IPS-NIHi11 (cell line): ENCODE data around the gene NUDCD2.

ENCODE experiments used
- DNase-seq: peaks from one replicate; pipeline ENCODE4 v3.0.0; 2012; ENCODE audit warnings: mixed read lengths, low spot score

The NUDCD2 gene, protein sequence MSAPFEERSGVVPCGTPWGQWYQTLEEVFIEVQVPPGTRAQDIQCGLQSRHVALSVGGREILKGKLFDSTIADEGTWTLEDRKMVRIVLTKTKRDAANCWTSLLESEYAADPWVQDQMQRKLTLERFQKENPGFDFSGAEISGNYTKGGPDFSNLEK

DNA sequence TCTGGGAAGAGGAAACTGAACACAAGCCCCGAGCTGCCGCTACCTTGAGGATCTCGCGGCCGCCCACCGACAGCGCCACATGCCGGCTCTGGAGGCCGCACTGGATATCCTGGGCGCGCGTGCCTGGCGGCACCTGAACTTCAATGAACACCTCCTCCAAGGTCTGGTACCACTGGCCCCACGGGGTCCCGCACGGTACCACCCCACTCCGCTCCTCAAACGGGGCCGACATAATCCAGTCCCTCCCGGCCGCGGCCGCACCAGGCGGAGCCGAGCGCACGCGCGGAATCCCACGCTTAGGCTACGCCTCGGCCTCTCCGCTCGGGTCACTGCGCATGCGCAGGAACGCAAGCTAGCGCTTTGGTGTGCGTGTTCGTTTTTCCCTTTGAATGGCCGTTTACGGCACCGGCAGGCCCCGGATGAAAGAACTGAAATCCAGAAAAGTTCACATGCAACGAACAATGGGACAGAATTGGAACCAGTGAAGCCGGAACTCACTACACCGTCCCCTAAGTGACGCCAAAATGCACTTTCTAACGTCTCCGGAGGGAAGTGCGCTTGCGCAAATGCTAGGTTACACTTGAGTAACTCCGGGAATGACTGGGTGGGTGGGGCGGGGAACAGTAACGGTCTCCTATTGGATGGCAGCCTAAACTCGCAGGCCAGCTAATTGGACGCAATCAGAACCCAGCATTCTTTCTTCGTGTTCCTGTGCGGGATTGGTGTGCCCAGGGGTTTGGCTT, at the start of gene NUDCD2:
NUDCD2 (minus strand) TSS at position 284 of the 743 bp plus-strand sequence; CDS start at position 232, 52 bp downstream.
- peak; percentile 87 for DNase-seq

DNA sequence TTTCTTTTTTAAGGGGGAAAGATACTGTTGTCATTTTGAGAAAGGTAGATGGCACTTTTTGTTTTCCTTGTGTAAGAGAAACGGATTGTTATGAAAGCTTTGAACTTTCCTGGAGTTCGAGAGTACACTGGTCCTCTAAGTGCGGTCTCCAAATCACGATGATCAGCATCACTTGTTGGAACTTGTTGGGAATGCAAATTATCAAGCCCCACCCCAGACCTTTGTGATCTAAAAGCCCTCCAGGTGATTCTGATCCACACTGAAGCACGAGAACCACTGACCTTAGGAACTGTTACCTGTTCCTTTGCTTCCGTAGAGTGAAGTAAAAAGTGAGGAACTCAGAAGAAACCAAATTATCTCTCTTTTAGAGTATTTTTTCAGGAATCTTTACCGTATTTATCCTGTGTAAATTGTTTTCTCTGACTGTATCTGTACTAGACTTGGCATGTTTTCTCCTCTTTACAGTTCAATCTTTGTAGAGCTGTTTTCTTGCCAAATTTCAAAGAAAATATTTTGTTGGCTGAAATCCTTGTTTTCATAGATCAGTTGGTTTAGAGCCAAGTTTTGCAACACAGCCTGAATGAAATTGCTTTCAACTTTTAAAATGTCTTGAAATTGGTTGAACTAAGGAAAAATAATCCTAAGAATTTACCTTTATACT, 49.5 kb upstream of the NUDCD2 start:
- DNase-seq = no peak

DNA sequence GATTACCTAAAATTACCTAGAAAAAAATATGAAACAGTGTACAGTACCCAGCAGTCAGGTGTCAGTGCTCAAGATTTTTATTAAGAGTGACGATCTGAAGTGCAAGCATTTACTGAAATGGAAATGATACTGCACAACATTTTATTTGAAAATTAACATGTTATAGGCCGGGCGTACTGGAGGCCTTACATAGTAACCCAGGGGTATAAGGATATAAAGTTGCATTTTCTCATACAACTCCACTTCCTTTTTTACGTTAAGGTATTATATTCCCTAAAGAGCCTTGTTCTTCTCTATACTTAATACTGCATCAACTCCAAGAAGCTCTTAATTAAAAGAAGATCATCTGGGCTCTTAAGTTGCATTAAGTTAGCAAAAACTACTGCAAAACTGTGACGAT, 48.9 kb upstream of the NUDCD2 start:
- no peak for DNase-seq

DNA sequence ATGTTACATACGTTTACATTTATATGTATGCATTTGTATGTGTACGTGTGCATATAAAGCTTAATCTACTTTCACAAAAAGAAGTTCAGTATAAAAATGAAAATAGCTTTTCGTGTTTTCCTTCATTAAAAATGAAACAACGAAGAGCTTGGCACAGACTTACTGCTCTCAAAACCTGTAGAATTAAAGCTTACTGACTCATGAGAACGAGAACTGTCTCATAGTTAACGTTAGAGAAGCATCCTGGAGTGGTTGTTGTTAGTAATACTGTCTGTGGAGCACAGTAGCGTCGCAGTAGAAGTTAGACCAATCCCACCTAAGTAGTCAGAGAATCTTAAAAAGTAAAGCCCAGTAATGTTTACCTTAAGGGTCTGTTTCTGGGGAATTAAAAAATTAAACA, 46.8 kb upstream of the NUDCD2 start:
- no peak for DNase-seq

DNA sequence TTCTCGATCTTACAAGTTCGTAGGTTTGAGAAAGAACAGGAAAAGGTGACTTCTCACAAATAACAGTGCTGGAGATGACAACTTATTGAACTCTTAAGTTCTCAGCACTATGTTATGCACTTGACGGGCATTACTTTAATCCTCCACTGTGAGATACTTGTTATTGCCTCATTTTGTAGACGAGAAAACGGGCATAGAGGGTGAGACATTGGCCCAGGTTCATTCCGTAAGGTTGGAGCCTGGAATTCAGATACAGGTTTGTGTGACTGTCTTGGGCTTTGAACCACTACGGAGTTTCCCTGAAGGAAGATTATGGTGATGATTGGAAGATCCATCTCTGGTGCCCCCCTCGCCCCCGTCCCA, 46.2 kb upstream of the NUDCD2 start:
- no peak for DNase-seq

DNA sequence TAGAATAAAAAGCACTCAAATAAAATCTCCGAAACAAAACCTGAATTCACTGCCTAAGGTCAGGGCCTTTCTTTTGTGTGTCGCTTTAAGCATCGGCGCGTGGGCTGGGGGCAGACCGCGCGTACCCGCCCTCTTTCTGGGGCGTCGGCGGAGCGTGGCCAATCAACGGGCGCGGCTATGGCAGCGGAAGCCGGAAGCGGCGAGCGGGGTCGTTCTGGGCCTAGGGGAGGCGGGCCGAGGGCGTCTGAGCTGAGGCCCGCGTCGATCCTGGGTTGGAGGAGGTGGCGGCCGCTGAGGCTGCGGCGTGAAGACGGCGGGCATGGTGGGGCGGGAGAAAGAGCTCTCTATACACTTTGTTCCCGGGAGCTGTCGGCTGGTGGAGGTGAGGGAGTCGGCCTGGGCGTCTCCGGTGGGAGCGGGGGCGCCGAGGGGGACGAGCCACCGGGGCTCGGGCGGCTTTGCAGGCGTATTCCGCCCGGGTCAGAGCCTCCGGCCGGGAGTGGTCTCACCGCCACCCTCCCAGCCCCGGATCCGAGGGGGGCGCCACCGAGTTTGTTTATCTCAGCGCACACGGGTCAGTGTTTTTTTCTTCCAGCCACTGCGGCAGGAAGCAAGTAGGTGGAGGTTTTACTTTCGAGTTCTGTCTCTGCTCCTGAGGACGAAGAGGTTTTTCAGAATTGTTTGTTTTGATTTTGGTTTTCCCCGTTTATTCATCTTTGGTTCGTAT, 45.6 kb upstream of the NUDCD2 start, which contains the start of gene MAT2B:
MAT2B (plus strand) TSS at position 252 of the 727 bp plus-strand sequence; CDS start at position 320, 68 bp downstream.
- peak; percentile 98 for DNase-seq

DNA sequence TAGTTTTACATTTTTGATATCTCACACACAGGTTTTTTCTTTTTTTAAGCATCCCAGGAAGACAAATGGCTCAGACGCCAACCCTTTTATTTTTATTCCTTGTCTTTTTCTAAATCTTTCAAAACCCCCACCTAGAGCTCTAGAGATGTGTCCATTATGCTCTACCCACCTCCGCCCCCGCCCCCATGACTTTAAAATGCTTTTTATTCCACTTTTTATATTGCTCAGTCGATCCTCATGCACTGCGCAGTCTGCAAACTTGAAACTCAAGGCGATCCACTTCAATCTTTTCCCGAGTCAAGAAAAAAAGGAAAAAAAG, 45.1 kb upstream of the NUDCD2 start:
- DNase-seq = peak; percentile 21

DNA sequence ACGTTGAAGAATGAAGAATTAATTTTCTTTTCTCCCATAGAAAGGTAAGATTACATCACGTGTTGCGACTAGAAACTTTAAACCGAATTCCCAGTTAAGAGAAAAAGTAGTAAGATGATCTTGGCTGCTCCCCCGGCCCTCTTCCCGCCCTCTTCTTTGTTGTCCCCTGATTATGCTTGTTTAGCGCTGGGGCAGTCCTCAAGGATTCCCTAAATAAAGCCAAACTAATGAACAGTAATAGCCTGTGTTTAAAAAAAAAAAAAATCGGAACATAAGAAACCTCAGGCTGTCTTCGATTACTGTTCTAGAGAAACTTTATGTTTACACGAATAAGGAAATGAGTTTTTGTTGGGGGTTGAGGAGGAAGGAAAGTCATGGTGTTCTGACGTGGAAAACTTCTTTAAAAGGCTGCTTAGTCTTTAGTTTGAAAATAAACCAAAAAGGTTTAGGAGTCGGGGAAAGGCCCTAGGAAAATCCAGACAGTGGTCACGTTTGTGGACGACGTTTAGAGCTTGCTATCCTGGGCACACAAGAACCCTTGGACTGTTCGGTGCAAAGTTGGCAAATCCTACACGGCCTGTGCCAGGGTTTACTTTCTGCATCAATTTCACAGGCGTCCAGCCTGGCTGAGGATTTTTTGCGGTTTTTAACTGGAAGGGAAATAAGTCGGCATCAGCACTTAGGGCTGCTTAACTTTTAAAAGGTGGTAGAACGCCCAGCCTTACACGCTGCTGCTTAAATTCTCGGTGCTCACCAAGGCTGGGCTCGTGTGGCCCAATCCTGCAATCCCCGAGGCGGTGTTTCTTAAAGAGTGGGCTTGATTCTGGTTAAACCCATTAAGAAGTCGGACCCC, 44.4 kb upstream of the NUDCD2 start:
- peak; percentile 20 for DNase-seq

DNA sequence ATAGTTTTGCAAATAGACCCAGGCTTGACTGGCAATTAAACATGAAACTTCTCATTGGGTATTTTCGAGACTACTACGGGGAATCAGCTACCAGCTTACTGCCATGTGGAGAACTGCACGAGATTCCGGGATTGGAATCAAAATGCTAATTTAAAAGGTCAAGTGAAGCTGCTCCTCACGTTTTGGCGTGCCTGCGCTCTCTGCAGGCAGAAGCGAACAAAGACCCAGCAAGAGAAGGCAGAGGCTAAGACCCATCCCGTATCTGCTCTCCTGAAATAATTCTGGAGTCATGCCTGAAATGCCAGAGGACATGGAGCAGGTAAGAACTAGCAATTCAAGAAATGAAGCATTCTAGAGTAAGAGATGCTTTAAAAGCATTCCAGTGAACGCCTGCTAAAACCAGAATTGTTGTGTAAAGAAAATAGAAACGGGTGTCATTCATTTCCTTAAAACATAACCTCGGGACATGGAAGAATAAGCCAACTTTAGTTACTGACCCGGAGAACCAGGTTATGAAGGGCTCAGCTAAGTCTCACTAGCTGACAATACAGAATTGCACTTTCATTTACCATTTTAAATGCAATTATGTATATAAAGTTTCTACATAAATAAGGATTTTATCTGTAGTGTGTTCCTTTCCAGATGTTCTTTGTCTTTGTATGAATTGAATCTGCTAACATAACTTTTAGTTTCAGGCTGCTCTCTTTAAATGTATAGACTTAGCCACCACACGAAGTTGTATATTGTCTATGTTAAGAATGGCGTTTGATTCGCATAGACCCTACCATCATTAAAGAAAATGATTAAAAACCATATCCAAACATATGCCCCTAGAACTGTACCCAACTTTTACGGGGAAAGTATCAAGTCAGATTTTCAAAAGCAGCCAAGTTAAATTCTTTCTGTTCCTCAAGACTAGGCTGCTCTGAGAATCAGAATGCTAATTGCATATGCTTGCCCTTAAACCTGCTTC, 43.5 kb upstream of the NUDCD2 start:
- peak; percentile 63 for DNase-seq

DNA sequence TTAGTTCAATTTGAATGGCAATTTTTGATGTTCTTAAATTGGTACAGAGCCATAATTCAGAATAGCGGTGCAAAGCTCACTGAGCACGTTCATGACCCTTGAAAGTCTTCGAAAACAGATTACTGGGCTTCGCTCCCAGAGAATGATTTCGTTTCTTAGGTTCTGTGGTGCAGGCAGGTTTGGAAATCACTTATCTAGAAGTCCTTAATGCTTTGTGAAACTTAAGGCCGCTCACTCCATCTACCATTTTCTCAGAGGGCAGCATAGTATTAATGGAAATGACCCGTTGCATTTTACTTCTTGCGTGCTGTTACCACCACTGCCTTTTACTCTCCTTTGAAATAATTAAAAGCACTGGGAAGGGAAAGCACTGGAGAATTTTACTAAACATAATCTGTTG, 42.6 kb upstream of the NUDCD2 start:
- DNase-seq = no peak

DNA sequence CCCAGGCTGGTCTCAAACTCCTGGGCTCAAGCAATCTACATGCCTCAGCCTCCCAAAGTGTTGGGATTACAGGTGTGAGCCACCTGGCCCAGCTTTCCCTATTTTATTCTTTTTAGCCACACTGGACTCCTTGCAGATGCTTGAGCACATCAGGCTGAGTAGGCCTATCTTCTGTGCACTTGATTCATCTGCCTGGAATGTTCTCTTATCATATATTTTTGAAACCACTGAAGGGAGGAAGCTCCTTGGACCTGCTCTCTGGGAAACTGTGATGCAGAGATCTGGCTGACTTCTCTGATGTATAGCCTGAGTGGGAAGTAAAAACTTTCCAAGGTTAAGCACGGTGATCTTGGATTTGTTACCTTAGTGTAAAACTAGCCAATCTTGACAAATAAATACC, 39.0 kb upstream of the NUDCD2 start:
- no peak for DNase-seq

DNA sequence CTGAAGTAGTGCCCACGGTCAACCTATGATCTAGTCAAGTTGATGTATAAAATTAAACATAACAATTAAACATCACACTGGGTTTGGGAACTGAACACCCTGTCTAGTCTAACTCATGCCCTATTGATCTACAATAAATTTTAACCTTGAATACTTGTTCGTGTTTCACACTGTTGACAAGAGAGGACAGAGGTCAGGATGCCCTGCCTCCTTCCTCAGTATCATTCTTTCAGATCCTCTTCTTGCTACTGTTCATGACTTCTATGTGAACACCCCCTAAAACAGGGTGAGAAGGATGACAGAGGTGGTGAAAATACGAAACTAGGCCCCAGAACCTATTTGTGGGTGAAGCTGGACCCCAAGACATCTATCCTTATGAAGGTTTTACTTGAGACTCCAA, 37.4 kb upstream of the NUDCD2 start:
- no peak for DNase-seq

DNA sequence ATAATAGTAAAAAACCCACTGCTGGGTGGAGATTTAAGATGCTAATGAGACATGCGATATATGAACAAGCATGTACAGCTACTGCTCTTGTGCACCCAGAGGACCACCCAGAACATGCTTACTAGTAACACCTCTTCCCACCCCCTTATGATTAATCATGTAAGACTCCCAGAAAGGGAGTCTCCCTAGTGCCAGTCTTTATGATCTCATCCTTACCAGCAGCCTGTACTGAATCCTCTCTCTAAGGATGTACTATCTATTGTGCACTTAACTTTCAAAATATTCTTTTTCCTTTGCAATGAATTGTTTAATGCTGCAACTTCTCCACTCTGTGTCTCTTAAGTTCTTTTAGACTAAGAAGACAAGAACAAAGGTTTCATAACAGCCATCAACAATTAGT, 36.4 kb upstream of the NUDCD2 start:
- no peak for DNase-seq

DNA sequence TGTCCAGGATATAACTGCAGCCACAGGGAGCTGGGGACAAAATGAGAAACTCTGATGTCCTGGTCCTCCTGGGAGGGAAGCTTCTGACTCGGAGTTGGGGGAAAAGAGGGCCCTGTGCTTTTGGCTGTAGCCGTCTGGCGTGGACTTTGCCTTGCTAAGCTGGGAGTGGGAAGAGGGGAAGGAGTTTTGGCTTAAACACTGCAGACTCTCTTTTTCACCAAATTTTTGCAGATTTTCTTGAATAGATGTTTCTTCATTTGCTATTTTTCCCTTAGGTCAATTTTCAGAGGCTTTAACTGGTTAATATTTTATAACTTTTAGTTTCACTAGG, 29.8 kb upstream of the NUDCD2 start:
- DNase-seq = no peak

DNA sequence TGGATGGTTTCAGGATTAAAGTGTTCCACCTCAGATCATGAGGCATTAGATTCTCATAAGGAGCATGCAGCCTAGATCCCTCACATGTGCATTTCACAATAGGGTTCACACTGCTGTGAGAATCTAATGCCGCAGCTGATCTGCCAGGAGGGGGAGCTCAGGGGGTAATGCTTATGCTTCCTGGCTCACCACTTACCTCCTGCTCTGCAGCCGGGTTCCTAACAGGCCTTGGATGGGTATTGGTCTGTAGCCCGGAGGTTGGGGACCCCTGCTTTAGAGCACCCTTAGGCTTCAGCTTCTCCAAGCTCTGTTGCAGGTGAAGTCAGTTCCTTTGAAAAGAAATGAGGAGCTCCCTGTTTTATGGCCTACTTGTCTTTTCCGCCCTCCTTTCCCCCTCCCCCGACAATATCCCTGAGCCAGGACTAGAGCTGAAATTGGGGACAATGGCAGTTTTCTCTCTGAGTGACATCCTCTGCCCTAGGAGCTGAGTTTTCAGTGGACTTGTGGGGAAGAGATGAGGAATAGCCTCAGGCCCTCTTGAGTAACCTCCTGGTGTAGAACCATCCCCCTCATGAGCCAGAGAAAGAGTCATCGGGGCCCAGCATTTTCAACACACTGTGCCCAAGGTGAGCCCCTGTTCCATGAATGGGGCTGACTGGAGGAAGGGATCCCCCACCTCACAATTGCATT, 29.3 kb upstream of the NUDCD2 start:
- DNase-seq = no peak

DNA sequence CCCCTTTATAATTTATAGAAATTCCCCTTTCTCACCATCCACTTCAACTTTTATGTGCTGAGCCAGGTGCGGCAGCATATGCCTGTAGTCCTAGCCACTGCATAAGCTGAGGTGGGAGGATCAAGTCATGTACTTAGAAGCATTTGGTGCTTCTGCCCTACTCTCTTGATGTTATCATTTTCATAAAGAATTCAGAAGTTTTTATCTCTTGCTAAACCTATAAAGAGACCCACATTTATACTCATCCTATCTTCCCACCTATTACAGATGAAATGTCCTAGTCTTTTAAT, 19.0 kb upstream of the NUDCD2 start:
- no peak for DNase-seq

DNA sequence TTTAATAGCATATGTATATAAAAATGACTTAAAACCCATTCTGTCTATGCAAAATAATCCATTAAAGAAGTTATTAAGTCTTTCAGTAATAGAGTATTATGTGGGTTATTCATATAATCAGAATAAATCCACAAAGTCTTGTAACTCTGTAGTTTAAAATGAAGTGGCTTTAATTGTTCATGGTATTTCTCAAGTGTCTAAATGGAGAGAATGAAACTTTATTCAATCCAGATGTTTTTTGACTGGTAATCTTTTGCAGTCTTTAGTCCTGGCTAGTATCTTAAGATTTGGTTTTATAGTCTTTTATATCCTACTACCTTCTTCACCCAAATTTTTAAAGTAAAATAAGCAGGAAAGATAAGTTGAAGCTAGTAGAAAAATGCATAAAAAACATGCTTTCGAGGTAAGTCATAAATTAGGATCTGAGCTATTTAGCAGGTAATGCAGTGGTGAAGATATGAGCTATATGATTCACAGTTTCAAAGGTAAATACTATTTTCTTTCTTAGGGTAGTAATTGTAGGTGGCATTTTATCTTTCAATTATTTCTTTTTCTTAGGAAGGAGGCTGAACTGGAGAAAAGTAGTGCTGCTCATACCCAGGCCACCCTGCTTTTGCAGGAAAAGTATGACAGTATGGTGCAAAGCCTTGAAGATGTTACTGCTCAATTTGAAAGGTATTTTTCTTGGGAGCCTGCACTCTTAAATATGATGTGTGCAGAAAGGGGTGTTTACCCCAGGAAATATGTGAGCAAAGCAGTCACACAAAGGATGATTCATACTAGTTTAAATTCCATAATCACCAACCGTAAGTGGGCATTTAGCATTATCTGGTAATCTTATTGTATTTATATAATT, 18.5 kb upstream of the NUDCD2 start:
- DNase-seq = no peak

DNA sequence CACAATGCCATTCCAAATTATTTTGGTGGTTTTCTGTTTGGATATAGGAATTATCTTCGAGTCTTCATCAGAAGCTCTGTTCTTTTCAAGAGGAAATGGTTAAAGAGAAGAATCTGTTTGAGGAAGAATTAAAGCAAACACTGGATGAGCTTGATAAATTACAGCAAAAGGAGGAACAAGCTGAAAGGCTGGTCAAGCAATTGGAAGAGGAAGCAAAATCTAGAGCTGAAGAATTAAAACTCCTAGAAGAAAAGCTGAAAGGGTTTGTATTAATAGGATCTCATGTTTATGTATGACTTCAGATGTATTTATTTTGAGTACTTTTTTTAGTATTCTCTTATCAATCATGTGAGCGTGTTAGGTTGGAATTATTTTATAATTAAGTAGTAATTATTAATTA, 15.5 kb upstream of the NUDCD2 start:
- DNase-seq = no peak

DNA sequence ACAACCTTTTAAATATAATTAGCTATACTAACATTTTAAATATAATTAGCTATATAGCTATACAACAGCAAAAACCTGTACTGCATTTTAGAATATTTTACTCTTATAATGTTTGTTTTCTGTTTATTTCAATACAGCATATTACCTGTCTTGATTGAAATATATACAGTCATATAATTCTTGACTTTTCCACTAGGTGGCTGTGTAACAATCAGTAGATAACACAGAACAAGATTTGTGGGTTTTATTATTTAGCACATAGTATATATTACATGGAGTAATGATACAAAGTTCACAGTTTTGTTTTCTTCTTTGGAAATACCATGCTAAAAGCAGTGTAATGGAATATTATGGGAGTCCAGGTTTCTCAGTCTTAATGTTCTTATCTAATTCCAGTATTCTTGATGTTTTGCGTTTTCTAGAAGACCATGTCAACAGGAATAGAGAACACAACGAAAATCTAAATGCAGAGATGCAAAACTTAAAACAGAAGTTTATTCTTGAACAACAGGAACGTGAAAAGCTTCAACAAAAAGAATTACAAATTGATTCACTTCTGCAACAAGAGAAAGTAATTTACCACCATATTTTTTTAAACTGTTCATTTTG, 13.8 kb upstream of the NUDCD2 start:
- DNase-seq = no peak
